Naive thymus-derived CD8-positive, alpha-beta T cell (primary cell): ENCODE measurements around the gene ABCF2. TPM values are rescaled to one million over a fixed set of nuclear protein-coding genes. Genes with fewer than 3 reads are reported as not detected.

Experiments
- ATAC-seq, 2 donors: fragments of 150-1000 bp; cut with Tn5 transposase in 1 of 2; sonication (Bioruptor Pico), chemical (Tn5 transposase) in 1 of 2; 1 replicate in 1 of 2; 2 replicates in 1 of 2; pipeline ENCODE4 v1.10.0; 2021; ENCODE audit warnings: mild to moderate bottlenecking in 2 of 2, moderate library complexity in 2 of 2
- POLR2A ChIA-PET: fragments of 350-600 bp; sonication (Branson Sonifier 250); formaldehyde crosslinking; loops from one replicate; lab custom pipeline; 2021; ENCODE audit warnings: antibody characterized with exemption; lab: Charles Lee
- DNase-seq, 10 donors: peaks; one replicate each; pipeline versions ENCODE4 v3.0.0 to v3.0.0-alpha.2; 2020 to 2022
- H3K27ac Mint-ChIP-seq, 10 donors: one replicate each; pipeline ENCODE4 v1.8.0; 2020 to 2022; ENCODE audit warnings: mild to moderate bottlenecking in 10 of 10, mixed read lengths in 10 of 10, moderate library complexity in 4 of 10, inconsistent platforms in 1 of 10
- H3K27me3 Mint-ChIP-seq, 5 donors: one replicate each; pipeline ENCODE4 v1.8.0; 2021 to 2022; ENCODE audit warnings: mixed read lengths in 5 of 5
- H3K36me3 Mint-ChIP-seq, 3 donors: one replicate each; pipeline ENCODE4 v1.8.0; 2020 to 2022; ENCODE audit warnings: mixed read lengths in 3 of 3, mild to moderate bottlenecking in 2 of 3, inconsistent platforms in 1 of 3
- H3K4me1 Mint-ChIP-seq, 4 donors: one replicate each; pipeline ENCODE4 v1.8.0; 2021 to 2022; ENCODE audit warnings: mixed read lengths in 4 of 4
- H3K4me3 Mint-ChIP-seq, 10 donors: one replicate each; pipeline ENCODE4 v1.8.0; 2020 to 2022; ENCODE audit warnings: mild to moderate bottlenecking in 10 of 10, mixed read lengths in 10 of 10, moderate library complexity in 6 of 10, inconsistent platforms in 1 of 10
- H3K9me3 Mint-ChIP-seq, 9 donors: one replicate each; pipeline ENCODE4 v1.8.0; 2020 to 2022; ENCODE audit warnings: mixed read lengths in 9 of 9, mild to moderate bottlenecking in 3 of 9, inconsistent platforms in 1 of 9, moderate library complexity in 1 of 9
- polyA plus RNA-seq, 3 donors: library from polyadenylated mRNA; unstranded; fragments of 300-500 nt; fragmentation: Illumina TruSeq; gene quantifications; one replicate each; pipeline ENCODE4 v1.2.3, GENCODE V29; 2021
- total RNA-seq, 8 experiments: library from RNA in 2 of 8; stranded (reverse) in 2 of 8; gene quantifications; one replicate each; pipeline ENCODE4 v1.2.3 and lab custom pipeline; 2021 to 2026

Gene ABCF2
- total and polyA plus RNA-seq, 5 experiments from 2014 or later, result 23.0 to 40.4 (median 31.6) TPM

- peak in 7 of 10 donors; percentile 32 to 74 (median 46) for DNase-seq
- peak; percentile 56 to 58 for ATAC-seq
- Mint-ChIP-seq H3K4me3 (peak overlapping the region; percentile 36 to 85 (median 70)), H3K4me1 (peaks cover 27 to 47% (median 36%) of the 10 kb centered on the region in 4 donors), H3K9me3 (no peaks in the 10 kb centered on the region), H3K36me3 (no peaks in the 10 kb centered on the region), H3K27me3 (peaks cover 0 to 26% (median 0%) of the 10 kb centered on the region in 5 donors), H3K27ac (peak overlapping the region in 3 of 10 donors; percentile 25 to 62 (median 48))
- POLR2A ChIA-PET, result interaction anchor here (0.5 to 1.8 kb wide), 5 partner anchors 9 to 162 kb away, joined by 3 to 7 read pairs (median 3); partner anchors contain the start of genes ABCF2 and CHPF2
Measured at GRCh38 chr7:151251689-151252560, 24.9 kb upstream of the ABCF2 start.

- Mint-ChIP-seq H3K36me3 (no peaks in the 10 kb centered on the region), H3K4me3 (peak overlapping the region; percentile 70 to 88 (median 77)), H3K27me3 (peaks cover 0 to 27% (median 0%) of the 10 kb centered on the region in 5 donors), H3K27ac (peak overlapping the region in 4 of 10 donors; percentile 60 to 83 (median 71)), H3K4me1 (peaks cover 25 to 53% (median 38%) of the 10 kb centered on the region in 4 donors), H3K9me3 (no peaks in the 10 kb centered on the region)
- ATAC-seq (peak; percentile 47 to 71), DNase-seq (peak in 7 of 10 donors; percentile 36 to 60 (median 50))
- POLR2A ChIA-PET, result interaction anchor here (1.3 to 1.8 kb wide), 3 partner anchors 8 to 24 kb away, joined by 3 to 7 read pairs (median 4); partner anchors contain the start of genes ABCF2 and CHPF2
Measured at GRCh38 chr7:151251328-151251688, 24.3 kb upstream of the ABCF2 start.

GRCh38 chr7:151250181-151251132, 23.5 kb upstream of the ABCF2 start:
- DNase-seq, result no peak
- POLR2A ChIA-PET, result interaction anchor here (1.3 to 1.8 kb wide), 3 partner anchors 7 to 23 kb away, joined by 3 to 7 read pairs (median 4); partner anchors contain the start of genes ABCF2 and CHPF2
- Mint-ChIP-seq H3K4me3 (peak overlapping the region; percentile 70 to 88 (median 77)), H3K4me1 (peaks cover 25 to 59% (median 43%) of the 10 kb centered on the region in 4 donors), H3K9me3 (no peaks in the 10 kb centered on the region), H3K36me3 (no peaks in the 10 kb centered on the region), H3K27ac (peak overlapping the region in 4 of 10 donors; percentile 19 to 83 (median 50)), H3K27me3 (peaks cover 0 to 24% (median 0%) of the 10 kb centered on the region in 5 donors)
- no peak for ATAC-seq

- peak overlapping the region in 1 of 10 donors; percentile 68 for H3K27ac Mint-ChIP-seq
Measured at GRCh38 chr7:151249732-151250072, 22.7 kb upstream of the ABCF2 start.

GRCh38 chr7:151249034-151249731, 22.2 kb upstream of the ABCF2 start:
- DNase-seq (peak in 4 of 10 donors; percentile 28 to 74 (median 40)), ATAC-seq (peak; percentile 13 to 17)
- Mint-ChIP-seq H3K4me3 (peak overlapping the region; percentile 52 to 84 (median 77)), H3K36me3 (no peaks in the 10 kb centered on the region), H3K27me3 (peaks cover 0 to 22% (median 0%) of the 10 kb centered on the region in 5 donors), H3K27ac (peak overlapping the region in 5 of 10 donors; percentile 3 to 68 (median 42)), H3K9me3 (no peaks in the 10 kb centered on the region), H3K4me1 (peaks cover 25 to 68% (median 51%) of the 10 kb centered on the region in 4 donors)
- POLR2A ChIA-PET, result interaction anchor here (2.0 kb wide), 1 partner anchor 28 kb away, joined by 7 read pairs; no protein-coding TSS in a partner anchor

More at GRCh38 chr7:151249732-151250072, 22.7 kb upstream of the ABCF2 start:
- Mint-ChIP-seq H3K4me3 (peak overlapping the region in 9 of 10 donors; percentile 36 to 84 (median 78)), H3K4me1 (peaks cover 25 to 63% (median 46%) of the 10 kb centered on the region in 4 donors), H3K36me3 (no peaks in the 10 kb centered on the region), H3K9me3 (no peaks in the 10 kb centered on the region), H3K27me3 (peaks cover 0 to 22% (median 0%) of the 10 kb centered on the region in 5 donors)
- DNase-seq, result no peak
- ATAC-seq, result no peak
- POLR2A ChIA-PET, result interaction anchor here (2.0 kb wide), 1 partner anchor 28 kb away, joined by 7 read pairs; no protein-coding TSS in a partner anchor

- H3K27ac Mint-ChIP-seq, result peak within 1 kb of the TSS in 7 of 10 donors; percentile 2 to 72 (median 42)
- DNase-seq (peak in 4 of 10 donors; percentile 30 to 51 (median 41)), ATAC-seq (peak; percentile 35 to 36)
- peak within 1 kb of the TSS; percentile 74 to 91 (median 86) for H3K4me3 Mint-ChIP-seq
- H3K27me3 Mint-ChIP-seq, result peaks cover 0 to 22% (median 0%) of the 10 kb centered on the region in 5 donors
- no peaks in the 10 kb centered on the region for H3K9me3 Mint-ChIP-seq
- POLR2A ChIA-PET, result interaction anchor here (0.7 to 2.0 kb wide), 3 partner anchors 12 to 29 kb away, joined by 3 to 7 read pairs (median 6); no protein-coding TSS in a partner anchor
- H3K36me3 Mint-ChIP-seq, result no peaks in the 10 kb centered on the region
- peaks cover 27 to 75% (median 58%) of the 10 kb centered on the region in 4 donors for H3K4me1 Mint-ChIP-seq
Measured at GRCh38 chr7:151248346-151249033, 21.5 kb upstream of the ABCF2 start, which contains the start of gene SMARCD3. SMARCD3 (minus strand) TSS chr7:151248694; CDS start chr7:151248562, 132 bp downstream.

GRCh38 chr7:151247611-151248345, 20.8 kb upstream of the ABCF2 start:
- POLR2A ChIA-PET, result interaction anchor here (0.7 to 2.0 kb wide), 5 partner anchors 11 to 30 kb away, joined by 3 to 7 read pairs (median 4); partner anchors contain the start of gene CHPF2
- Mint-ChIP-seq H3K4me3 (peak overlapping the region; percentile 72 to 91 (median 86)), H3K4me1 (peaks cover 31 to 80% (median 65%) of the 10 kb centered on the region in 4 donors), H3K9me3 (no peaks in the 10 kb centered on the region), H3K27ac (peak overlapping the region in 3 of 10 donors; percentile 37 to 66 (median 62)), H3K27me3 (peaks cover 0 to 20% (median 0%) of the 10 kb centered on the region in 5 donors), H3K36me3 (no peaks in the 10 kb centered on the region)
- ATAC-seq (no peak), DNase-seq (no peak)

- peaks cover 30 to 75% (median 60%) of the 10 kb centered on the region in 4 donors for H3K4me1 Mint-ChIP-seq
- POLR2A ChIA-PET, result interaction anchor here (1.3 to 1.8 kb wide), 3 partner anchors 11 to 14 kb away, joined by 4 to 6 read pairs (median 4); partner anchors contain the start of gene CHPF2
- no peaks in the 10 kb centered on the region for H3K9me3 Mint-ChIP-seq
- no peaks in the 10 kb centered on the region for H3K36me3 Mint-ChIP-seq
- peak overlapping the region in 2 of 10 donors; percentile 53 to 62 for H3K27ac Mint-ChIP-seq
- ATAC-seq (no peak), DNase-seq (no peak)
- peak overlapping the region; percentile 7 to 91 (median 78) for H3K4me3 Mint-ChIP-seq
- H3K27me3 Mint-ChIP-seq, result peaks cover 0 to 16% (median 0%) of the 10 kb centered on the region in 5 donors
Measured at GRCh38 chr7:151246851-151247580, 20.0 kb upstream of the ABCF2 start.

GRCh38 chr7:151246102-151246850, 19.3 kb upstream of the ABCF2 start:
- Mint-ChIP-seq H3K36me3 (no peaks in the 10 kb centered on the region), H3K4me1 (peaks cover 29 to 72% (median 60%) of the 10 kb centered on the region in 4 donors), H3K27me3 (peaks cover 0 to 16% (median 0%) of the 10 kb centered on the region in 5 donors), H3K27ac (peak overlapping the region in 1 of 10 donors; percentile 56), H3K9me3 (no peaks in the 10 kb centered on the region), H3K4me3 (peak overlapping the region in 9 of 10 donors; percentile 52 to 83 (median 72))
- DNase-seq (no peak), ATAC-seq (no peak)
- POLR2A ChIA-PET, result interaction anchor here (0.6 to 1.4 kb wide), 5 partner anchors 13 to 57 kb away, joined by 3 to 4 read pairs (median 4); partner anchors contain the start of gene CHPF2
